HepG2 (cell line): ENCODE results near the gene SMIM20. TPM values are rescaled to one million over a fixed set of nuclear protein-coding genes. Genes with fewer than 3 reads are reported as not detected.

Source experiments
- GZF1 ChIP-seq: sonication (generic); formaldehyde crosslinking; IDR thresholded peaks from 2 replicates; pipeline ENCODE4 v1.5.1; 2020; ENCODE audit warnings: mild to moderate bottlenecking, missing genetic modification reagents
- KLF11 ChIP-seq: IDR thresholded peaks from 2 replicates; pipeline ENCODE4 v1.6.1; 2016; ENCODE audit warnings: missing compliant biosample characterization
- NR2F2 ChIP-seq: IDR thresholded peaks from 2 replicates; pipeline ENCODE4 v1.6.1; 2012; ENCODE audit warnings: low read depth, inconsistent platforms, borderline replicate concordance
- NR2F6 ChIP-seq, 2 experiments: IDR thresholded peaks; 2 replicates each; pipeline ENCODE4 v1.6.1; 2016; ENCODE audit warnings: antibody characterized with exemption in 1 of 2, mild to moderate bottlenecking in 1 of 2
- RFX5 ChIP-seq: IDR thresholded peaks from 2 replicates; pipeline ENCODE4 v1.6.1; 2011; ENCODE audit warnings: low read depth, low read length, improper control_type of control experiment
- RNF2 ChIP-seq: fragments of 450-650 bp; conservative IDR thresholded peaks from 2 replicates; pipeline ENCODE4 v1.6.1; 2016; ENCODE audit warnings: low read depth
- SALL1 ChIP-seq: sonication (generic); formaldehyde crosslinking; IDR thresholded peaks from 2 replicates; pipeline ENCODE4 v1.8.0; 2022; ENCODE audit warnings: mild to moderate bottlenecking, missing genetic modification reagents
- SALL2 ChIP-seq: sonication (generic); formaldehyde crosslinking; IDR thresholded peaks from 2 replicates; pipeline ENCODE4 v1.8.1; 2023; ENCODE audit warnings: mild to moderate bottlenecking, missing genetic modification reagents, inconsistent platforms
- SOX6 ChIP-seq, 2 experiments: fragments of 450-650 bp in 1 of 2; sonication (generic) in 1 of 2; formaldehyde crosslinking in 1 of 2; IDR thresholded peaks; 2 replicates each; pipeline versions ENCODE4 v1.4.0 to v1.6.1; 2017 to 2020; ENCODE audit warnings: antibody characterized with exemption in 1 of 2, mild to moderate bottlenecking in 1 of 2, missing genetic modification reagents in 1 of 2
- TFAP4 ChIP-seq: sonication (generic); IDR thresholded peaks from 2 replicates; pipeline ENCODE4 v1.6.1; 2016; ENCODE audit warnings: low read depth, borderline replicate concordance
- ZFY ChIP-seq: sonication (generic); formaldehyde crosslinking; IDR thresholded peaks from 2 replicates; pipeline ENCODE4 v1.4.0; 2020; ENCODE audit warnings: missing genetic modification reagents
- ZNF12 ChIP-seq: sonication (generic); formaldehyde crosslinking; IDR thresholded peaks from 2 replicates; pipeline ENCODE4 v1.5.0; 2020; ENCODE audit warnings: missing genetic modification reagents
- ZNF282 ChIP-seq: fragments of 450-650 bp; IDR thresholded peaks from 2 replicates; pipeline ENCODE4 v1.6.1; 2018; ENCODE audit not compliant: partially characterized antibody
- ZNF367 ChIP-seq: sonication (generic); formaldehyde crosslinking; IDR thresholded peaks from 2 replicates; pipeline ENCODE4 v1.4.0; 2020; ENCODE audit warnings: missing genetic modification reagents, borderline replicate concordance
- ZNF556 ChIP-seq: sonication (generic); formaldehyde crosslinking; IDR thresholded peaks from 2 replicates; pipeline ENCODE4 v1.4.0; 2020; ENCODE audit warnings: mild to moderate bottlenecking, missing genetic modification reagents, borderline replicate concordance
- ZNF644 ChIP-seq: IDR thresholded peaks from 2 replicates; pipeline ENCODE4 v1.6.1; 2016; ENCODE audit warnings: low read depth
- polyA plus RNA-seq, 8 experiments: library from polyadenylated mRNA; depleted of rRNA in 3 of 8; stranded (reverse) in 7 of 8; unstranded in 1 of 8; fragments of >200 nt; fragmentation: Illumina TruSeq in 4 of 8; extraction: Trizol in 4 of 8; gene quantifications; 2 replicates each; pipeline versions ENCODE4 v1.2.1 to v1.2.3, GENCODE V29; 2011 to 2016; ENCODE audit warnings: low read depth in 4 of 8, missing spikeins in 1 of 8, mixed read lengths in 1 of 8; ENCODE audit not compliant: insufficient read depth in 1 of 8
- total RNA-seq, 5 experiments: library from RNA; depleted of rRNA; stranded (reverse); fragments of >200 nt; fragmentation: Illumina TruSeq; extraction: Trizol; gene quantifications; 2 replicates each; pipeline ENCODE4 v1.2.3, GENCODE V29; 2016; ENCODE audit warnings: low read depth in 1 of 5
- TF ChIP-seq, protein P1 (sequence below): sonication (generic); formaldehyde crosslinking; IDR thresholded peaks from 2 replicates; pipeline ENCODE4 v1.5.0; 2020; ENCODE audit warnings: missing genetic modification reagents
- TF ChIP-seq, protein P2 (sequence below): sonication (generic); formaldehyde crosslinking; conservative IDR thresholded peaks from 2 replicates; pipeline ENCODE4 v1.4.0; 2020; ENCODE audit warnings: mild to moderate bottlenecking, missing genetic modification reagents, moderate library complexity

The SMIM20 gene
- total and polyA plus RNA-seq, 2 of the 13 experiments (the other 11 are each of a cell fraction or from before 2014, with no cell fraction given): 26.3 to 30.2 TPM

- TF ChIP-seq SALL1 (CRISPR knock-in tag) (peak; percentile 49), RNF2 (no peak), SOX6 (IDR thresholded peaks at IDR 0.05) (no peak), SOX6 (CRISPR knock-in tag; IDR thresholded peaks at IDR 0.05) (peak; percentile 88), NR2F2 (peak; percentile 46; the same call in 1 of the 2 replicates), ZNF367 (CRISPR knock-in tag) (no peak), ZNF282 (no peak), NR2F6 (IDR thresholded peaks at IDR 0.05) (peak; percentile 84), NR2F6 (CRISPR knock-in tag; IDR thresholded peaks at IDR 0.05) (peak; percentile 85), RFX5 (no peak), ZNF556 (CRISPR knock-in tag) (no peak), KLF11 (CRISPR knock-in tag) (no peak), ZNF644 (CRISPR knock-in tag) (peak; percentile 82), ZNF12 (CRISPR knock-in tag) (0 out of 2 replicates have a peak, but pooled peaks have one; percentile 9), SALL2 (no peak), GZF1 (CRISPR knock-in tag) (no peak), TFAP4 (peak; percentile 93), ZFY (CRISPR knock-in tag) (no peak)
- TF ChIP-seq, protein P1, sequence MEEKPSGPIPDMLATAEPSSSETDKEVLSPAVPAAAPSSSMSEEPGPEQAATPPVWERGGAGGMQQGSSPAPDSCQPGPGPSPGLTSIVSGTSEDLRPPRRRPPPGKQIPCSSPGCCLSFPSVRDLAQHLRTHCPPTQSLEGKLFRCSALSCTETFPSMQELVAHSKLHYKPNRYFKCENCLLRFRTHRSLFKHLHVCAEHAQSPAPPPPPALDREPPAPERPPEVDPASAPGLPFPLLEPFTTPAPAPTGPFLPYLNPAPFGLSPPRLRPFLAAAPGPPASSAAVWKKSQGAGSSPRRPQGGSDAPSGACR (CRISPR knock-in tag): no peak
- TF ChIP-seq, protein P2, sequence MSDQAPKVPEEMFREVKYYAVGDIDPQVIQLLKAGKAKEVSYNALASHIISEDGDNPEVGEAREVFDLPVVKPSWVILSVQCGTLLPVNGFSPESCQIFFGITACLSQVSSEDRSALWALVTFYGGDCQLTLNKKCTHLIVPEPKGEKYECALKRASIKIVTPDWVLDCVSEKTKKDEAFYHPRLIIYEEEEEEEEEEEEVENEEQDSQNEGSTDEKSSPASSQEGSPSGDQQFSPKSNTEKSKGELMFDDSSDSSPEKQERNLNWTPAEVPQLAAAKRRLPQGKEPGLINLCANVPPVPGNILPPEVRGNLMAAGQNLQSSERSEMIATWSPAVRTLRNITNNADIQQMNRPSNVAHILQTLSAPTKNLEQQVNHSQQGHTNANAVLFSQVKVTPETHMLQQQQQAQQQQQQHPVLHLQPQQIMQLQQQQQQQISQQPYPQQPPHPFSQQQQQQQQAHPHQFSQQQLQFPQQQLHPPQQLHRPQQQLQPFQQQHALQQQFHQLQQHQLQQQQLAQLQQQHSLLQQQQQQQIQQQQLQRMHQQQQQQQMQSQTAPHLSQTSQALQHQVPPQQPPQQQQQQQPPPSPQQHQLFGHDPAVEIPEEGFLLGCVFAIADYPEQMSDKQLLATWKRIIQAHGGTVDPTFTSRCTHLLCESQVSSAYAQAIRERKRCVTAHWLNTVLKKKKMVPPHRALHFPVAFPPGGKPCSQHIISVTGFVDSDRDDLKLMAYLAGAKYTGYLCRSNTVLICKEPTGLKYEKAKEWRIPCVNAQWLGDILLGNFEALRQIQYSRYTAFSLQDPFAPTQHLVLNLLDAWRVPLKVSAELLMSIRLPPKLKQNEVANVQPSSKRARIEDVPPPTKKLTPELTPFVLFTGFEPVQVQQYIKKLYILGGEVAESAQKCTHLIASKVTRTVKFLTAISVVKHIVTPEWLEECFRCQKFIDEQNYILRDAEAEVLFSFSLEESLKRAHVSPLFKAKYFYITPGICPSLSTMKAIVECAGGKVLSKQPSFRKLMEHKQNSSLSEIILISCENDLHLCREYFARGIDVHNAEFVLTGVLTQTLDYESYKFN (CRISPR knock-in tag): peak; percentile 38; the same call in 1 of the 2 replicates
These were observed 5.5 kb upstream of the SMIM20 start (continued) for GRCh38 chr4:25908491-25908901.
